ENCODE measurements around the gene DCAF8.

Gene DCAF8

GRCh38 chr1:160307118-160307791 lies 44.9 kb upstream of the DCAF8 start:
- Histone ChIP-seq H3K27me3 (ENCODE audit: control insufficient read depth, insufficient read depth, low read length) (no peaks in the 10 kb centered on the region), H3K79me2 (no peaks in the 10 kb centered on the region), H3K9me3 (ENCODE audit: control insufficient read depth, low read length) (no peaks in the 10 kb centered on the region), H3K36me3 (ENCODE audit: control insufficient read depth, insufficient read depth, low read length) (no peaks in the 10 kb centered on the region), H2AFZ (no peak overlapping the region), H3K9ac (no peak overlapping the region), H3K27ac (no peak overlapping the region), H3K4me2 (ENCODE audit: low read length) (no peak overlapping the region), H3K4me3 (ENCODE audit: low read depth, low read length) (no peak overlapping the region), H3K4me1 (no peaks in the 10 kb centered on the region)
- TF ChIP-seq CTCF (IDR thresholded peaks at IDR 0.05): no peak

GRCh38 chr1:160300173-160300572 lies 37.8 kb upstream of the DCAF8 start:
- Histone ChIP-seq H3K9me3 (ENCODE audit: control insufficient read depth, low read length) (no peaks in the 10 kb centered on the region), H3K36me3 (ENCODE audit: control insufficient read depth, insufficient read depth, low read length) (no peaks in the 10 kb centered on the region), H3K4me2 (ENCODE audit: low read length) (no peak overlapping the region), H3K79me2 (no peaks in the 10 kb centered on the region), H3K27me3 (ENCODE audit: control insufficient read depth, insufficient read depth, low read length) (no peaks in the 10 kb centered on the region), H3K9ac (no peak overlapping the region), H2AFZ (no peak overlapping the region), H3K27ac (no peak overlapping the region), H3K4me3 (ENCODE audit: low read depth, low read length) (no peak overlapping the region), H3K4me1 (no peaks in the 10 kb centered on the region)
- no peak for TF ChIP-seq CTCF (IDR thresholded peaks at IDR 0.05)

- H3K4me2 ChIP-seq (ENCODE audit: low read length): no peak overlapping the region
- no peak for TF ChIP-seq CTCF (IDR thresholded peaks at IDR 0.05)
- no peak overlapping the region for H3K27ac ChIP-seq
- H2AFZ ChIP-seq: no peak overlapping the region
- no peaks in the 10 kb centered on the region for H3K27me3 ChIP-seq (ENCODE audit: control insufficient read depth, insufficient read depth, low read length)
- no peaks in the 10 kb centered on the region for H3K9me3 ChIP-seq (ENCODE audit: control insufficient read depth, low read length)
- no peaks in the 10 kb centered on the region for H3K36me3 ChIP-seq (ENCODE audit: control insufficient read depth, insufficient read depth, low read length)
- H3K4me1 ChIP-seq: no peaks in the 10 kb centered on the region
- no peak overlapping the region for H3K9ac ChIP-seq
- no peaks in the 10 kb centered on the region for H3K79me2 ChIP-seq
- H3K4me3 ChIP-seq (ENCODE audit: low read depth, low read length): no peak overlapping the region
Observed at GRCh38 chr1:160296036-160296435, 33.7 kb upstream of the DCAF8 start.

GRCh38 chr1:160293020-160293968 lies 30.9 kb upstream of the DCAF8 start:
- H3K27ac ChIP-seq: no peak overlapping the region
- no peak overlapping the region for H3K4me3 ChIP-seq (ENCODE audit: low read depth, low read length)
- H3K9me3 ChIP-seq (ENCODE audit: control insufficient read depth, low read length): no peaks in the 10 kb centered on the region
- no peaks in the 10 kb centered on the region for H3K4me1 ChIP-seq
- no peak overlapping the region for H3K9ac ChIP-seq
- no peaks in the 10 kb centered on the region for H3K27me3 ChIP-seq (ENCODE audit: control insufficient read depth, insufficient read depth, low read length)
- no peak overlapping the region for H3K4me2 ChIP-seq (ENCODE audit: low read length)
- no peak overlapping the region for H2AFZ ChIP-seq
- H3K36me3 ChIP-seq (ENCODE audit: control insufficient read depth, insufficient read depth, low read length): no peaks in the 10 kb centered on the region
- no peaks in the 10 kb centered on the region for H3K79me2 ChIP-seq
- no peak for TF ChIP-seq CTCF (IDR thresholded peaks at IDR 0.05)

Measured in parathyroid adenoma (tissue), 2 donors.